Activated CD8-positive, alpha-beta memory T cell treated with anti-CD3 and anti-CD28 coated beads, Interleukin-2, amount 50 U/mL, for 24 hours (primary cell): Measurements from ENCODE around the gene SYNE4.
A peak's percentile ranks its signal among the peaks of the same experiment; 100 is the strongest.

ENCODE experiments used
- DNase-seq: peaks from one replicate; pipeline ENCODE4 v3.0.0-alpha.2; 2020; ENCODE audit errors: extremely low read depth

SYNE4 gene

GRCh38 chr19:36026091-36026876 lies 17.7 kb upstream of the SYNE4 start:
- DNase-seq: no peak

GRCh38 chr19:36025541-36025940 lies 16.9 kb upstream of the SYNE4 start:
- no peak for DNase-seq

- DNase-seq: no peak
Observed at GRCh38 chr19:36023432-36023831, 14.8 kb upstream of the SYNE4 start.

GRCh38 chr19:36019061-36019670 lies 10.6 kb upstream of the SYNE4 start:
- DNase-seq: no peak

GRCh38 chr19:36014012-36014924 lies 5.7 kb upstream of the SYNE4 start, which contains the start of gene ALKBH6:
Gene ALKBH6, minus strand, starts transcription at chr19:36014213. Its CDS starts 816 bp downstream, at chr19:36013397.
- DNase-seq: peak; percentile 99

GRCh38 chr19:36013280-36014011 lies 4.8 kb upstream of the SYNE4 start:
- DNase-seq: no peak

DNA sequence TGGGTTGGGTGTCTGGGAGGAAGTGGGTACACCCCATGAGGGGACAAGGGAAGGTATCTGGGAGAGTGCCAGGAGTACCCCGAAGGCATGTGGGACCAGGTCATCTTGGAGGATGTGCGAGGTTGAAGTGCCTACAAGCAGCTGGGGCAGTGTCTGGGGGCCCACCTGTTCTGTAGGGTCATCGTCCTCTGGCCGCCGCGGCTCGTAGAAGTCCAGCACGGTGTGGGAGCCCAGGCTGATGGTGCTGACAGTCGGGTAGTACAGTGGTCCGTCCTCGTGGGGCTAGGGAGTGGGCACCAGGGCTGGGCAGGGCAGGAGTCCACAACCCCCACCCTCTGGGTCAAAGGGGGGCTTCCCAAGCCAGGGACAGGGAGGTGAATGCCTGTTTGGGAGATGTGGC lies 1.8 kb upstream of the SYNE4 start:
- no peak for DNase-seq

GRCh38 chr19:36009633-36010379 lies 1.2 kb upstream of the SYNE4 start:
- DNase-seq: no peak

DNA sequence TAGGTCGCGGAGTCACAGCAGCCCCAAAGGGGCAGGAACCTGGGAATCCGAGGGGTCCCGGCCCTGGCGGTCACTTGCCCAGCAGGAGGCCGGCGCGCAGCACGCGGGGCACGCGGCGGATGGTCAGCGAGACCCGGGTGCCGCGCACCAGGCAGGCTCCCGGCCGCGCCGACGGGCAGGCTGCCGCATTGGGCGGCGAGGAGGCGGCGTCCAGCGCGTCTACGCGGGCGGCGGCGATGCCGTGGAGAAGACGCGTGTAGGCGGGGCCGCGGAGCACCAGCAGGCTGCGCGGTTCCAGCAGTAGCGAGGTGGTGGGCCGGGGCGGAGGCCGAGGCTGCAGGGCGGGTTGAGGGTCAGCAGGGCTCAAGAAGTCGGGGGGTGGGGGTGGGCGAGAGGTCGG lies 607 bp upstream of the SYNE4 start:
- DNase-seq: no peak

GRCh38 chr19:36006955-36007354 lies 1.7 kb downstream of the SYNE4 start:
- no peak for DNase-seq

DNA sequence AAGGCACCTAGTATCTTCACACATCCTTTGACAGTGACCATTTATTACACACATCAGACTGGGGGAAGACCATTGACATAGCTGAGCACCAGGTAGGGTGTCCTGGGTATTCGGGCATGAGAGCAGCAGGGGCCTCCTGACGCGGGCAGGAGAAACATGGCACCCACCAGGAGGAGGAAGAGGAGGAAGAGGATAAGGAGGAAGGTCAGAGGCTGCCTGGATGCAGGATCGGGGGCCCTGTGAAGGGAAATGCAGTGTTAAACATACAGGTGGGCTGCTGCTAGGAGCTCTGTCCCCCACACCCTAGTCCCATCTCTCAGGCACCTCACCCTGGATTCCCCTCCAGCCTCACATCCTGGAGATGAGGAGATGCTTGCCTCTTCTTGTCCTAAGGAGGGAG lies 5.3 kb downstream of the SYNE4 start:
- DNase-seq: no peak

- no peak for DNase-seq
Observed at GRCh38 chr19:36001605-36002004, 7.0 kb downstream of the SYNE4 start.

DNA sequence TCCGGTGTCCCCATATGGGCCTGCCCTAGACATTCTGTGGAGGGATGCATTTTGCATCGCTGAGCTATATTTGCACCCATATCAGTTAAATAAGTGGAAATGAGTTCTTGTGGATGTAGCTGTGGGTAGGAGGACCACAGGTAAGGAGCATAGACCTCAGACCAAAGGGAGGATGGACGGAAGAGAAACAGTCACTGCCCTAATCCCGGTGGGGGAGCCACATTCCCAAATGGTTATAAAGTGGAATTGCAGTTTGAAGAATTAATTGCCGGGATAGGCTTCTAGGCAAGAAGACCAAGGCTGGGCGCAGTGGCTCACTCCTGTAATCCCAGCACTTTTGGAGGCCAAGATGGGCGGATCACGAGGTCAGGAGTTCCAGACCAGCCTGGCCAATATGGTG lies 11.8 kb downstream of the SYNE4 start:
- DNase-seq: no peak

GRCh38 chr19:35995048-35995993 lies 13.3 kb downstream of the SYNE4 start, which contains the start of gene SDHAF1:
Gene SDHAF1, plus strand, starts transcription at chr19:35995188. Its CDS starts 87 bp downstream, at chr19:35995275.
- peak; percentile 91 for DNase-seq

GRCh38 chr19:35993923-35994598 lies 14.6 kb downstream of the SYNE4 start:
- DNase-seq: no peak

- no peak for DNase-seq
Observed at GRCh38 chr19:35992907-35993765, 15.5 kb downstream of the SYNE4 start.

DNA sequence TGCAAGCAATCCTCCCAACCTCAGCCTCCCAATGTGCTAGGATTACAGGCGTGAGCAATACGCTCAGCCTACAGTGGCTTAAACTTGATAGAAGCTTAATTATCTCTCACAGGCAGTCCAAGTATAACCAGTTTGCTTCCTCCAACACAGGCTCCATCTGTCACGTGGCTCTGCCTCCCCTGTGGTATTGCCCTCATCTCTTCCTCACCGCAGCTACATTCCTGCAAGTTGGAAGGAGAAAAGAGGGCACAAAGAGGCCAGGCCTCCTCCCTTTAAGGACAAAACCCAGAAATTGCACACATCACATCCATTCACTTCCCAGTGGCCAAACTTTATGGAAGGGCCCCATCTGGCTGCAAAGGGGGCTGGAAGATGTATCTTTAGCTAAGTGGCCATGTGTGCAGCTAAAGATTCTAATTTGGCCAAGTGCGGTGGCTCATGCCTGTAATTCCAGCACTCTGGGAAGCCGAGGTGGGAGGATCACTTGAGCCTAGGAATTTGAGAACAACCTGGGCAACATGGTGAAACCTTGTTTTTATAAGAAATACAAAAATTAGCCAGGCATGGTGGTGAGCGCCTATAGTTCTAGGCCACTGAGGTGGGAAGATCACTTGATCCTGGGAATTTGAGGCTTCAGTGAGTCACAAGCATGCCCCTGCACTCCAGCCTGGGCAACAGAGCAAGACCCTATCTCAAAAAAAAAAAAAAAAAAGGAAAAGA lies 16.7 kb downstream of the SYNE4 start:
- DNase-seq: no peak
